Sciatic nerve (tissue), 2 donors: ENCODE measurements around the gene CPLX3. TPM values are rescaled to one million over a fixed set of nuclear protein-coding genes. Genes with fewer than 3 reads are reported as not detected.

ENCODE experiments used
- ATAC-seq: fragments of 200-7000 bp; cut with Tn5 transposase; one replicate; pipeline ENCODE4 v1.9.1; 2020; ENCODE audit warnings: mild to moderate bottlenecking, moderate library complexity
- DNase-seq: peaks from one replicate; pipeline ENCODE4 v3.0.0-alpha.2; 2020; ENCODE audit warnings: low spot score
- intact Hi-C: fragments of 100-400 bp; cut with DNase I; formaldehyde crosslinking; loops from one replicate; pipeline ENCODE4 v1.14.2; 2022
- total RNA-seq: library from RNA; stranded (reverse); fragmentation: NEBNext Ultra II Directional; extraction: Animal tissue kit (Norgen Biotek cat#: 25700); gene quantifications from one replicate; pipeline ENCODE4 v1.2.1, GENCODE V29; 2021
- donor health status: DM: no; HTN: no; CAD: no.
- donor health status: DM: no; HTN: no; CAD: no.

CPLX3 gene
- total RNA-seq, 1 donor from 2014 or later, result not detected

DNA sequence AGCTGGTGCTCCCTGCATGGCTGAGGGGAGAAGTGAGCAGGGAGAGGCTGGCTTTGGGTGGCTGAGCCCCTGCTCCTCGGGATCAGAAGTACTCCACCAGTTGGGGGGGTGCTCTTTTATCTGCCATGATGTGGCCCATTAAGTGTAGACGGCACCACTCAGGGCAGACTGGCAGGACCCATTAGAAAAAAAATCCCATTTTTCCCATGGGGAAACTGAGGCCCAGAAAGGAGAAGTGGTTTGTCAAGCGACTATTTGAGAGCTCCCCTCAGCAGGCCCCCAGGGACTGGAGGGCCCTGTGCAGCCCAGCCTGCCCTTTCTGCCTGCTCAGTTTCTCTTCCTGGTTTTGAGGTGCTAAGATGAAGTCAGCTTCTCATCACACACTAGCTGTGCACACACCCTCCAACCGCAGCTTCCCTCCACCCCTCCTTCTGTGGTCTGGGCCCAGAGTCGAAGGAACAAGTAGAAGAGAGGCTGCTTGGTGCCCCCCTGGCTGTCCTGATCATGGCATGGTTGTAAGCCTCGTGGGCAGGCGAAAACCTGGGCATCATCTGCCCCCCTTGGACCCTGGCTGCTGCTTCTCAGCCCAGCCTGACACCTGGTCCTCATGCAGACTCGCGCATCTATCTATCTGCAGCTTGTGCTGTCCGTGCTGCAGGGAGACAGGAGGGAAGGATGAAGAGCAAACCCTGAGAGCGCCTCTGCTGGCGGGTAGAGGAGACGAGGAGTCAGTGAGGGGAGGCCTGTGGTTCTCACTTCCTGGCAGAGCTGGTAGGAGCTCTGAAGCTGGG is 39.0 kb upstream of the CPLX3 start:
- peak; percentile 63 for ATAC-seq
- intact Hi-C loops, result no loop called here

GRCh38 chr15:74788042-74788682 is 38.3 kb upstream of the CPLX3 start:
- intact Hi-C loops, result no loop called here
- no peak for DNase-seq
- no peak for ATAC-seq

More for the DNA sequence above, 39.0 kb upstream of the CPLX3 start:
- DNase-seq, result peak; percentile 75

GRCh38 chr15:74788683-74789151 is 37.7 kb upstream of the CPLX3 start:
- intact Hi-C loops, result no loop called here
- DNase-seq, result no peak

DNA sequence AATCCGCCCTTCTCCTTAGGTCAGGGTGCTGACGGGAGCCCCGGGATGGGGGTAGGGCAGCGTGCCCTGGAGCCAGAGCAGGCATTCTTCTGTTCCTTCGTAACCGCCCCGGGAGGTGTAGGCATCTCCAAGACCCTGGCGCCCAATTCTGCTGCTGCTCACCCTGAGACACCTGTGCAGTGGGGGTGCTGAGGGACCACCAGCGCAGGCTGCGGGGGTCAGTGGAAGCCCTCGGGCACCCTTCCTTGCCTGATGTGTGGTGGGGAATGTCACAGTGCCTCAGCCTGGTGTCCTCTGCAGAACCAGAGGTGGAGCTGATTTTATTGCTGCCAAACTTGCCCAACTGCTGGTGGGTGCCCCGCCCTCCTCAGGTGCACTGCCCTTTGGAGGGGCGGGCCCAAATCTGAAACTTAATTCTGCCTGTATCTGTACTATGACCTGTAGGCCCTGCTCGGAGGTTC is 37.2 kb upstream of the CPLX3 start:
- intact Hi-C loops, result no loop called here
- ATAC-seq (no peak), DNase-seq (no peak)

More at GRCh38 chr15:74788683-74789151, 37.7 kb upstream of the CPLX3 start:
- ATAC-seq, result no peak

GRCh38 chr15:74789741-74790079 is 36.7 kb upstream of the CPLX3 start:
- intact Hi-C loops, result no loop called here
- no peak for ATAC-seq
- DNase-seq, result no peak

- intact Hi-C loops, result no loop called here
- DNase-seq, result peak; percentile 92
Measured at GRCh38 chr15:74790080-74790916, 36.1 kb upstream of the CPLX3 start.

GRCh38 chr15:74791007-74791406 is 35.4 kb upstream of the CPLX3 start:
- intact Hi-C loops, result no loop called here
- no peak for ATAC-seq

More at GRCh38 chr15:74790080-74790916, 36.1 kb upstream of the CPLX3 start:
- ATAC-seq, result peak; percentile 60

GRCh38 chr15:74791667-74792066 is 34.8 kb upstream of the CPLX3 start:
- intact Hi-C loops, result no loop called here
- DNase-seq, result no peak
- ATAC-seq, result no peak

More at GRCh38 chr15:74791007-74791406, 35.4 kb upstream of the CPLX3 start:
- no peak for DNase-seq

GRCh38 chr15:74792227-74793016 is 34.0 kb upstream of the CPLX3 start:
- no peak for ATAC-seq
- DNase-seq, result no peak
- intact Hi-C loops, result no loop called here

GRCh38 chr15:74793135-74794028 is 33.0 kb upstream of the CPLX3 start:
- intact Hi-C loops, result no loop called here

DNA sequence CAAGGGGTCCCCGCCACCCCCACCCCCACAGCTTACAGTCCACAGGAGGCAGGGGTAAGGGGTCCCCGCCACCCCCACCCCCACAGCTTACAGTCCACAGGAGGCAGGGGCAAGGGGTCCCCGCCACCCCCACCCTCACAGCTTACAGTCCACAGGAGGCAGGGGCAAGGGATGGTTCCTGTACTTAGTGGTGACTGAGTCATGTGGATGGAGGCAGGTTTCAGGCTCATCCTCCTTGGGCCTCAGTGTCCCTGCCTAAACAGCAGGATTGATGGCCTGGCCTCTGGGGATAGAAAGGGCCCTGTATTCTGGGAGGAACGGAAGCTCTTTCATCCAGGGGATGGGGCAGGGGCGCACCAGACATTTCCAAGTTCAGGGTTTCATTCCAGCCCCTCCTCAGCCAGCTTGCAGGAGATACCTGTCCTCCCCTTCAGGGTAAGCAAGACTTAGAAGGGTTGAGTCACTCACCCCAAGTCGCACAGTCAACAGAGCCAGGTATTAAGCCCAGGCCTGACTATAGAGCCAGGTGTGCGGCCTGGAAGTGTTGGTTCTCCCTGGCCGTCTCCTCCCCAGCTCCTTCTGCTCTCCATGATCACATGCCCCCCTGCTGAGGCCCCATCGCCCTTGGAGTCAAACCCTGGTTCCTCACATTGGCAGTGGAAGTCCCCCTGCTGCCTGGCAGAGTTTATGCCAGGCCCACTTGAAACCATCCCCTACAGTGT is 32.0 kb upstream of the CPLX3 start:
- intact Hi-C loops, result no loop called here

More at GRCh38 chr15:74793135-74794028, 33.0 kb upstream of the CPLX3 start:
- no peak for ATAC-seq
- no peak for DNase-seq

DNA sequence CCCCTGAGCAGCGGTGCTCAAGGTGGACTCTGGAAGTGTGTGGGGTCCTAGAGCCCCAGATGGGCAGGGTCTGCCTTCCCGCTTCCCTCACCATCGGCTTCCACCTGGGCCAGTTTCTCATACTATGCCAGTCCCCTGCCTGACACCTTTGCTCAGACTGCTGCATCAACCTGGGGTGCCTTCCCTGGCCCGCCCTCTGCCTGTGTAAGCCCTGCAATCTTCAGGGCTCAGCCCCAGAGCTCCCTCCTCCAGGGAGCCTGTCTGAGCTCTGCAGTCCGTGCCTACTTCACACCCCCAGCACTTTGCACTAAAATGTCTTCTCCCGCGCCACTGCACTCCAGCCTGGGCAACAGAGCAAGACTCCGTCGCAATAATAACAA is 31.5 kb upstream of the CPLX3 start:
- DNase-seq (no peak), ATAC-seq (no peak)
- intact Hi-C loops, result no loop called here

More for the DNA sequence above, 32.0 kb upstream of the CPLX3 start:
- ATAC-seq (no peak), DNase-seq (no peak)

DNA sequence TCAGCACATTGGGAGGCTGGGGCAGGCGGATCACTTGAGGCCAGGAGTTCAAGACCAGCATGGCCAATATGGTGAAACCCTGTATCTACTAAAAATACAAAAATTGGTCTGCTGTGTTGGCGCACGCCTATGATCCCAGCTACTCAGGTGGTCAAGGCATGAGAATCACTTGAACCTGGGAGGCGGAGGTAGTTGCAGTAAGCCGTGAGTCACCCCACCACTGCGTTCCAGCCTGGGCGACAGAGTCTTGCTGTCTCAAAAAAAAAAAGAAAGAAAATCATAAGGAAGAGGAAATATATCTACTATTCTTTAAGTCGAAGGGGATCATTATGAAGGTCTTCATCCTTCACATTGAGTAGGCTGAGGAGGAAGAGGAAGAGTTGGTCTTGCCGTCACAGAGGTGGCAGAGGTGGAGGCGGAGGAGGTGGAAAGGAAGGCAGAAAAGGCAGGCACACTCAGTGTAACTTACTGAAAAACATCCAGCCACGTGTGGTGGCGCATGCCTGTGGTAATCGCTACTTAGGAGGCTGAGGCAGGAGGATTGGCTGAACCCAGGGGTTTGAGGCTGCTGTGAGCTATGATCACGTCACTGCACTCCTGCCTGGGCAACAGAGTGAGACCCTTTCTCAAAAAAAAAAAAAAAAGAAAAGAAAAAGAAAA is 30.3 kb upstream of the CPLX3 start:
- intact Hi-C loops, result no loop called here
- no peak for DNase-seq
- ATAC-seq, result no peak

- intact Hi-C loops, result no loop called here
- DNase-seq, result no peak
- ATAC-seq, result no peak
Measured at GRCh38 chr15:74798388-74799254, 27.8 kb upstream of the CPLX3 start.

DNA sequence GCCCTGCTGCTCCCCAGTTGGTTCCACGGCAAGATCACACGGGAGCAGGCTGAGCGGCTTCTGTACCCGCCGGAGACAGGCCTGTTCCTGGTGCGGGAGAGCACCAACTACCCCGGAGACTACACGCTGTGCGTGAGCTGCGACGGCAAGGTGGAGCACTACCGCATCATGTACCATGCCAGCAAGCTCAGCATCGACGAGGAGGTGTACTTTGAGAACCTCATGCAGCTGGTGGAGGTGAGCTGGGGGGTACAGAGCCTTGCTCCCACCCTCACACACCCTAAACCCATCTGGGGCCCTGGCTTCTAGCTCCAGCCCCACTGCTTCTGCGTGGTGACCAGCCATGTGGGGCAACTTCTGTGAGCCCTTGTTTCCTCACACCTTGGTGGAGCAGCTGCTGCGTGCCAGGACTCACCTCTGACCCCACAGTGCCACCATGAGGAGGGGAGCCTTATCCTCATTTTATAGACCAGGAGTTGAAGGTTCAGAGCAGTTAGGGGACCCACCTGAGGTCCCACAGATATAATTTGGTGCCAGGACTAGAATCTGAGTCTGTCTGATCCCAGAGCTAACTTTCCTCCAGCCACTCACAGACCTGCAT is 27.1 kb upstream of the CPLX3 start:
- ATAC-seq, result no peak
- DNase-seq, result no peak
- intact Hi-C loops, result no loop called here
